ENCODE data around the gene DACH2.
A peak's percentile ranks its signal among the peaks of the same experiment; 100 is the strongest.

DACH2 gene

DNA sequence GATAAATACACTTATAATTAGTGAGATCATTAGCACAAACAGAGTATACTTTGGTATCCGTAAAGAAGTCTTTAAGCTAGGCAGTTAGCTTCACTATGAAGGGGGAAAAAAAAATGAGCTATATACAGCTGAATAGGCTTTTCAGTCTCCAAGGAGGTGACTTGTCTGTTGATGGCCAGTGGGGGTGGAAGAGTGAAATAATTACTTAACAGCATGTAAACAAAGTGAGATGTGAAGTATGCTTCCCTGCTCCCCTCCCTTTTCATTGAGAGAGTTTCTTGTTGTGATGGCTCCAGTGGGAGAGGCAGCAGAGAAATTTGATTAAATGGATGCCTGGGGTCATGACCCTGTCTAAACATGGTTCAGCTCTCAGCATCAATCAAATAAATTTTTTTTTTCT, 180.9 kb downstream of the DACH2 start:
- no peak for DNase-seq

DNA sequence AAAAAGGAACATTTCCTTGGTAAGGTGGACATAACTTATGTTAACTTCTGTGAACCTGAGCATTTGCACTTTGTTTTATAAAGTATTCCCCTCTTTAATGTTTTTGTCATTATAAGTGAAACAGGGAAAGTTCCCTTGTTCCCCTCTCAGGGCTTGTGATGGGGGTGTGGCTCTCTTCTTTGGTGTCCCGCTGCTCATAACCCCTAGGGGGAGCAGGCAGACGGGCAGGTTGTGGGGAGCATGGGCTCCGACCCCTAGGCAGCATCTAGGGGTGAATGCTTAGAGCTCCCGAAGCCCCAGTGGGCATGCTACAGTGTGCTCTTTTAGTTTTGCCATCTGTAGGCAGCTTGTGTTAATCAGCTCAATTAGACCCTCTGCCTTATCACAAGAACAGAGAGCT, 200.4 kb downstream of the DACH2 start:
- DNase-seq, result no peak

DNA sequence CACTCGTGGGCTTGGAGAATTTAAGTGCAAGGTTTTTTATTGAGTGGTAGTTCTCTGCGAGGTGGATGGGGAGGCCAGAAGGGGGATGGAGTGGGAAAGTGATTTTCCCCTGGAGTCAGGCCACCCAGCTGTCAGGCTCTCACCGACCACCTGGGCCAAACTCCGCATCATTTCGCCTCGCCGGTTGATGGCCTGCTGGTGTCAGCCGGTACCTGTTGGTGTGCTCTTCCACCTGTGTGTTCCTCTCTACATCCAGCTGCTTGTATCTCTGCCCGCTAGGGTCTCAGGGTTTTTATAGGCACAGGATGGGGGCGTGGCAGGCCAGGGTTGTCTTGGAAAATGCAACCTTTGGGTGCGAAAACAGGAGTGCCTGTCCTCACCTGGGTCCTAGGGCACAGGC, 200.9 kb downstream of the DACH2 start:
- no peak for DNase-seq

DNA sequence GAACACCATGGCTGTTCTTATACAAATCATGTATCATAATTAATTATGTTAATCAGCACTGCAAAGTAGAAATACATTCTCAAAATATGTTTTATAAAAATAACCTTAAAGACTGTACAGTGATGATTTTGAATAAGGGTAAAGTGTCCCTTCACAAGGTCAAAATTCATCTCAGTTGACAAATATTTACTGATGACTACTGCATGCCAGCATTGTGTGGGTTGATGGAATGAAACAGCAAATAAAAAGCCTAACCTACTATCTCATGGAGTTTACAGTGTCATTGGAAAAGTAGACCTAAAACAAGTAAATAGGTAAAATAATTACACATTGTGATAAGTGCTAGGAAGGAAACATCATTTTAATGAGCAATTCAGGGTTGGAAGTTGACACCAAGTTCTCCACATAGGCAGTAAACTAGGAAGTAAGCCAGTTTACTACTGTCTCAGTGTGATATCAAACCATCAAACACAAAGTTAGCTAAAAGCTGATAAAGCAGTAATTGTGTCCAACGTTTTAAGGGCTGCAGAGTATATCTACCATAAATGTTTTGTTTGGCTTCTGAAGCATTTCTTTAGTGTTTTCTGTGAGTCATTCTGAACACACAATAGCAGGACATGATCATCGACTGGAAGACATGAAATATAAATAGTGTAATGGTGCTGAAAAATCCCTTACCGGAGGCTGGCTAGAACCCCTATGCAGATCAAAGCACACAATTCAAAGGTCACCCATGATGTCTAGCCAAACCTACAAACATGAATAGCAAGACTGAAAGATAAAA, 221.8 kb downstream of the DACH2 start:
- DNase-seq, result no peak

DNA sequence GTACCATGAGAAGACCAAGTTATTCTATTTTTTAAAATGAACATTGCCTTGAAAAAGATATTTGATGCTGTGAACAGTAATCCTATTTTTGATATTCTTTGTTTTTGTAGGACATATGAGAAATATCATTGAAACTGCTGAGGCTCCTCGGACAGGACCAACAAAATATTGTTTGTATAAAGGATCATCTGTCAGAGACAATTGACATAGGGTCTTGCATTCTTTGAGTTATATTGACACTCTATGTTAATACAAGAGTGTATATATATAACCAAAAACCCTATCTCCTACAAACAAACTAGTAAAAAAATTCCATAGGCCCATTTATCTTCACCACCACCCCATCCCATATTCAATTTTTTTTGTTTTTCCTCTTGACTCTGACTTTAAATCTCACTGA, 222.7 kb downstream of the DACH2 start:
- DNase-seq, result no peak

DNA sequence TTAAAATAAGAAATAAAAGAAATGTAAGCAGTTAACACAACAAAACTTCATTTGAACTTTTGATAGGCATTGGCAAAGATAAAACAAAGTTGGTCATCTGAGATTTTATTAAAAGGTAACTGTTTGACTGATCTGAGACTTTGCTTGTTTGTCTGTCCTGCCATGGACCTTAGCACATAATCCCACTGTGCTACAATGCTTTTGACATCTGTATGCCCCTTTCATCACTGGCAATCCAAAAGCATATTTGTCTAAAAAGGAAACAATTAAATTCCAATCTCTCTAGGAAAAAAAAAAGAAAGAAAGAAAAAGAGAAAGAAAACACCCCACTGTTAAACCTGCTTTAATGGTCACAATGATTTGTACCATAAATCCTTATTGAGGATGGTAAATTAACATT, 231.0 kb downstream of the DACH2 start:
- no peak for DNase-seq

DNA sequence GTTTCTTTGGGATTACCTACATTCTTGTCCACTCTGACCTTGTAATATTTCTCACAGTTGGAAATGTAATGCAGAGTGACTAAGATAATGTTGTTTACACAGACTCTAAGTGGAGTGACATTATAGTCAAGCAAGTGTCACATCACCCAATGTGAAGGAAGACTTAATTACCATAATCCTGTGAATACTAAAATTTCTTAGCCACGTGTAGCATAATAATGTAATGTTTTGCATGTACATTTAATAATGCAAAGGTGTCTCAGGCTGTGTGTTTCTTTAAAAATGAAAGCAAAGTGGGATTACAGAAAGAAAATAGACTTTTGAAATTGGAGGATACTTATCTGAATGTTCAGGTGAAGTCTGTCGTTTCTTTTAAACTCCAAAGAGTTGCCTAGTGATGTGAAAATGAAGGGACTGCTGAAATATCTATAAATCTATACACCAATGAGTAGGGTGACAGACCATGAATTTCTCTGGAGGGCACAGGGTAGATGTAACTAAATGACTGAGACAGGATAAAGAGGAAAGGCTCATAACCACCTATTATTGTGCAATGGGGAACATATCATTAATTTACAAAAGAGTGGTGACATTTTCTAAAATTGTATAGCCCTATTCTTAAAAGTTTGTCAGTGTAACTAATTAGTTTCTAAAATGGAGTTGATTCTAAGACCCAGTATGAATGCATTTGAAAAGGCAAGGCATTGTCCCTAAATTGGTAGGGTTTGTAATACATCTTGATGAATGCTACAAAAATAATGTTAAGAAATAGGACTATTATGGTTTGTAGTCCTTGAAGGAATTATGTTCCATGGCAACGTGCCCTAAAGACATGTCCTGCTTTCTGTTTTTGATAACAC, 235.7 kb downstream of the DACH2 start:
- DNase-seq, result no peak

DNA sequence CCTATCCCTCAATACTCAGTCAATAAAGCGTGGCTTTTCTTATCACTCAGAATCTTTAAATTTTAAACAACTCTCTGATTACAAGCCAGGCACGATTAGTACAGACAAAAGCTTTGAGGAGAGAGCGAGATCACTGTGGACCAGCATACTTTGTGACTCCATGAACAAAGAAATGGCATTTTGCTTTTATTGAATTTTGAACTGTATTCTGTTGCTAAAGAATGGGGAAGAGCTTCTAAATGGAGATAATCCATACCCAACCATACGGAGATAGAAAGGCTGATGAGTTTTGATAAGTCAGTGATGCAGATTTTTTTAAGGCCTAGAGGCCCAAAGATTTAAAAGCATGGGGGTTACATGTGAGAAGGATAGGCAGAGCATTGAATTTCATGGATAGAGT, 259.1 kb downstream of the DACH2 start:
- no peak for DNase-seq

DNA sequence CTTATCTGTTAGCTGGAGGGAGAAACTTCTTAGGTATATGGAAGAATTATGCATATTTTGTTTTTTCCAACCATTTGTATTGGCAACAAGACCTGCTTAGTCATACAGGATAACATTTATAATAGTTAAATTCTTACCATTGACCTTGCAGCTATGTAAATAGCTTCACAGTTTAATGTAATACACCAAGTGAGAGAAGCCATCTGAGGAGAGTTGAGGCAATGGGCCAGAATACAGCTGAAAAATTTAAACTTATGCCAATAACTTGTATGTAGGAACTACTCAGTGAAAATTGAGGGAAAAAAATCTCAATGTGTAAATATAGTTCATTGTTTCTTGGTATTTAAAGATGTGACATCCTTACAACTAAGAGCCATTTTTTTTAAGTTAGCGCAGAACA, 273.5 kb downstream of the DACH2 start:
- DNase-seq, result no peak

DNA sequence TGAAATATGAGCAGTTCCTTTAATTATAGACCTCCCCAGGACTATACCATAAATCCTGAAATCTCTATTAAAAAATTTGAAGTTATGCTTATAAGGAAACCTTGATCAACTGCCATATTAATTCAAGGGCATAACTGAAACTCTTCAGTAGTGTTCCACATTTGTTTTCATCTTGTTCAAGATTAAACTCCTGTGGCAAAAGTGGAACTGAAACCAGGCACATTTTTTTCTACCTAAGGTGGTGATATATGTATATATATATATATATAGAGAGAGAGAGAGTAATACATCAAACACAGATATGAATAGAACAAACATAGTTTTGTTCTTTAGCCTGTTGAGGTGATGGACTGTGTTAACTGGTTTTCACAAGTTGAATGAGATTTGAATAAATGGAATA, 287.9 kb downstream of the DACH2 start:
- DNase-seq, result no peak

DNA sequence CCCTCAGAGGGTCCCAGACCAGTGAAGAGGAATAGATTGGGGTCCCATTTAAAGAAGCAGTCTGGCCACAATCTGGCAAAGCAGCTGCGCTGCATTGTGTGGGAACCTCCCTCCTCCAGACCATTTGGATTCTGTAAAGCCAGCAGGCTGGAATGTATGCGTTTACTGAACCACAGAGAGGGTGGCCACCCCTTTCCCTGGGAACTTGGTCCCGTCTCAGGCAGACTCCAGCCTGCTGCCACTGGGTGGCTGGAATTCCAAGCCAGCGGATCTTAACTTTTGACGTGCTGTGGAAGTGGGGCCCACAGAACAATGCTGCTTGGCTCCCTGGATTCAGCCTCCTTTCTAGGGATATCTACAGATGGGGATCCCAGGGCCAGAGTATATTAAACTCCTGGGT, 307.2 kb downstream of the DACH2 start:
- DNase-seq, result no peak

DNA sequence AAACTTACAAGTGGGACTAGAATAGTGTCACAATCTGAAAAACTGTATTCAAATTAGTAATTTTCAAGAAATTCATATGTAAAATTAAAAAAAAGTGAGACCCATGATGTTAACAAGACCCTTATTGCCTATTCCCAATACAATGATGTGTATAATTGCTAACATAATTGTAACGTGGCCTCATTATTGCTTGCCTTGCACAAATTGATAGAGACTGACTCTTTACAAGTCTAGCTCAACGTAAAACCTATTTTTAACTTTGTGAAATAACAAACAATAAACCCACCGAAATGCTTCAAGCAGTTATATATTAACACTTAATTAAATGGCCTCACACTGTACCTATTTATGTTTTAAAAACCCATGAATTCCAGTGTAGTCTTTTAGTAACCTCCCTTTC, 312.5 kb downstream of the DACH2 start:
- DNase-seq, result no peak

DNA sequence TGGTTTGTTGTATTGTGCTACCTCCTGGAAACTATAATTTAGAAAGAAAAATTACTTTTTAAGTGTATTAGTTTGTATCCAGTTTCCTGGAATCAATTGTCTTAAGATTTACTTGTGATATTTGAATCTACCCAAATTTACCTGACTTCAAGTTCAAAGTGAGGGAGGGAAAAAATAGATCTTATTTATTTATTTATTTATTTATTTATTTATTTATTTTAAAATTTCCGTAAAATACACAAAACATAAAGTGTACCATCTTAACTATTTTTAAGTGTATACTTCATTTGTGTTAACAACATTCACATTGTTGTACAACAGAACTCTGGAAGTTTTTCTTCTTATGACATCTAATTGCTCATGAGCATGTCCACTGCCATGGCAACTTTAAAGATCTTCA, 356.0 kb downstream of the DACH2 start:
- no peak for DNase-seq

DNA sequence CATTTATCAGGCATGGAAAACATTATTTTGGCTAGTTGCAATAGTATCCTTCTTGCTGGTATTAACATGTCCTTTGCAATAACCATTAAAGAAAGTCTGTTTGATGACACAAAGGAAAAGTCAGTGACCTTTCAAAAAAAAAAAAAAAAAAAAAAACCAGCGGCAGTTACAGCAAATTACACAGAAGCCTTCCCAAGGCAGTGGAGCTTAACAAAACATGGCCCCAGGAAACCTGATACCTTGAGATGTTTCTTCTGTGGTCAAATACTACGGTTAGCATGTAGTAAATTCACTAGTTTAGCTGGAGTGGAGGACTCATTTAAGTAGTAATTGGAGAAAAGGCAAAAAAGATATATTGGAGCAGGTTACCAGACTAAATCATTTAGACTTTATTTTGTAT, 359.1 kb downstream of the DACH2 start:
- peak; percentile 73 for DNase-seq

DNA sequence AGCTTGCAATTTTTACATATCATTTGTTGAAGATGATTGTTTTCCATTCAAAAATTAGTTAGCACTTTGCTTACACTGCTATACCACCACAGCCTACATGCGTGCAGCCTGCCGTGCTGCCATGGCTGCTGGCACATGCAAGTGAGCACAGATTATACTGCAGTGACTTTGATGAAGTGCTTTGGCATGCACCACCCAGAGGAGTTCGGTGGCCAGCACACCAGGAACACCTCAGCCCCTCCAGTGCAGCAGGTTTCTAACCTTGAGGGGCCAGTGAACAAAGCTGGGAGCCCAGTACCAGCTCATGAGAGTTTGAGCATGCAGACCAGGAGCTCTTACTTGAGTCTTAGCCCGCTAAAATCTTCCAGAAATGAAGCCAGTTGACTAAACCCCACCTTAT, 431.5 kb downstream of the DACH2 start:
- no peak for DNase-seq

DNA sequence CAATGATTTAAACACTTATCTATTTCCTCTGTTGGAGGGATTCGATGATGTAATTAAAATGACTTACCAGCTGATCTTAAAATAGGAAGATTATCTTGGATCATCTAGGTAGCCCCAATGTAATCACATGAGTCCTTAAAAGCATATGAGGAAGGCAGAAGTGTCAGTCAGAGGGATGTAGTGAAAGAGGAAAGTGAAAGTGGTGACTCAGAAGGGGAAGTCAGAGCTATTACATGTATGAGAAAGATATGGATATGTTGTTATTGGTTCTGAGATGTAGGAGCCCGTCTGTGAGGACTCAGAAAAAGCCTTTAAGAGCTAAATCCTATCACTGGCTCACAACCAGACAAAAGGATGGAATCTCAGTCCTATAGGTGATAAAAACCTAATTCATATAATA, 456.4 kb downstream of the DACH2 start:
- no peak for DNase-seq

DNA sequence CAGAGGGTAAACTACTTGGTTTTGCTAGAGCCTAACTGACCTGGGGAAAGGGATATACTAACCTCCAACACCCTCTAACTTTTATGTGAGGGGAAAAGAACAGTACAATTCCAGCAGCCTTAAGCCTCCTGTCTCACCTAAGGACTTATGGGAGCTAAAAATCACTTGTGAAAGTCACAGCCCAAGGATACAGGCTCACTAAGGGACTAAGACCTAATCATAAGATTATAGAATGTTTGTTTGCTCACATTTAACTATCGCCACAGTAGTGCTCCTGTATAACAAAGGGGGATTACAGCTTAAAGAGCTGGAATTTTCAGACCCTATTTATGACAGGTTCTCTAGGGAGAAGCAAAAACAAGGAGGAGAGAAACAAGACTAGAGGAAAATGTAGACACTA, 548.7 kb downstream of the DACH2 start:
- DNase-seq, result no peak

DNA sequence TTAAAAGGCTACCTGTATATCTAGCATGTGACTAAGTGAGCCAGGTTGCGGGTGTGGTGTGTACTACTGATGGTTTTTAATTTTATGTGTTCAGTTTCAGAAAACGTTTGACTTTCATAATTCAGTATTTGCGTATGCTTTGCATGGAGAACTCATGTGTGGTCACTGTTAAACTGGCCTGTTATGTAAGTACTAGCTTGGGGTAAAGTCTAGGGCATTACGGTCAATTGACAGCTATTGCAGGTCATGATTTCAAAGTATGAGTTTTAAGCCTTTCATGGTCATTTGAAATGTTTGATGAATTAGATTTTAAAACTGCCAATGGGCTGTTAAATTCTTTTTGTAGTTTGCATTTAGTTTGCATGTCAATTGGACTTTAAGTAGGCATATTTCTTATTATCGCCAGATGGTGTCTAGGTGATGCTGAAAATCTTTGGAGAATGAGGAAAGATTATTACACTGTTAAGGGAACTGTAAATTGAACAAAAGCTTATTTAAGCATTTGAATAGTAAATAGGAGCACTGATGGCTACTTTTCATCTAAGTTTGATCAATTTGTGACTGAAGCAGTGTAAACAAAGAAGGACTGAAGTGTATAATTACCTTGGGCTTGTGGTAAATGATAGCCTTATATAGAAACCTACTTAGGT, 563.4 kb downstream of the DACH2 start:
- peak; percentile 70 for DNase-seq

DNA sequence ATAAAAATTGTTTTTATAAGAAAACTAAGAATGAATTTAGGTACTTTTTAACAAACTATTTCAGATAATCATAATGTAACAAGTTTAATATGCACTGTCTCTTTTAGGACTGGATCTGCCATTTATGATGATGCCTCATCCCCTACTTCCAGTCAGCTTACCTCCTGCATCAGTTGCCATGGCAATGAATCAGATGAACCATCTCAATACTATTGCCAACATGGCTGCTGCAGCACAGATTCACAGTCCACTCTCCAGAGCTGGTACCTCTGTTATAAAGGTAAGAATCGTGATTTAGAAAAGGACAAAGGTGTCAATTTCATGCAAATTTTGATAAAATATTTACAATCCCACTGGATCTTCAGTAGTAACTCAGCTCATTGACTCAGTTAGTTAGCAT, 566.2 kb downstream of the DACH2 start:
- DNase-seq, result peak; percentile 23

DNA sequence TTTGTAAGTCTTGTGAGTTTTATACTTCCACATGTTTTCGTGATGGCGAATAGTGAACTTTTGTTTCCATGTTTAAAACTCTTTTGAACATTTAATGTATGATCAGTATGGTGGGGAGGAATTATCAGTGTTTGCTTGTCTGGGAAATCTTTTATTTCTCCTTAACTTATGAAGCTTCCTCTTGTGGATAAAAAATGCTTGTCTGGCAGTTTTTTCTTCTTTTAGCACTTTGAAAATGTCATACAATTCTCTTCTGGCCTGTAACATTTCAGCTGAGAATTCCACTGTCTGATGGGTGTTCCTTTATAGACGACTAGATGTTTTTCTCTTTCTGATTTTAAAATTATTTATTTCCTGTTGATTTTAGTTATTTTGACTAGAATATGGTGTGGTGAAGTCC, 576.0 kb downstream of the DACH2 start:
- no peak for DNase-seq

DNA sequence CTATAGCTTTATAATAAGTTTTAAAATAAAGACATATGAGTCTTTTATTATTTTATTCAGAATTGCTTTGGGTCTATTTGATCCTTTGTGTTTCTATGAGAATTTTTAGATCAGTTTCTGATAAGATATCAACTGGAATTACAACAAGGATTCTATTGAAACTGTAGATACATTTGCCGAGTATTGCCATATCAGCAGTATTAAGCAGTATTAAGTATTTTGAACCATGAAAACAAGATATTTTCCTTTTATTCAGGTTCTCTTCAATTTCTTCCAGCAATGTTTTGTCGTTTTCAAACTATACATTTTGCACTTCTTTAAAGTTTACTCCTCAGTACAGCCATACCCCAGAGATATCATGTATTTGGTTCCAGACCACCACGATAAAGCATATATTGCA, 598.8 kb downstream of the DACH2 start:
- no peak for DNase-seq

DNA sequence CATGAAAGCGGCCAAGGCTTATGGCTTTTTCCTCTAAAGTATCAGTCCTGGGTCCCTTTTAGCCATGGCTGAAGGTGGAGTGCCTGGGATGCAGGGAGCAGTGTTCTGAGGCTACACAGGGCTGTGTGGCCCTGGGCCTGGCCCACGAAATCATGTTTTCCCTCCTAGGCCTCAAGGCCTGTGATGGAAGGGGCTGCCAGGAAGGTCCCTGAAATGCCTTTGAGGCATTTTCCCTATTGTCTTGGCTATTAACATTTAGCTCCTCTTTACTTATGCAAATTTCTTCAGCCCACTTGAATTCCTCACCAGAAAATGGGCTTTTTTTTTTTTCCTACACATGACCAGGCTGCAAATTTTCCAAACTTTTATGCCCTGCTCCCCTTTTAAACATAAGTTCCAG, 657.0 kb downstream of the DACH2 start:
- no peak for DNase-seq

DNA sequence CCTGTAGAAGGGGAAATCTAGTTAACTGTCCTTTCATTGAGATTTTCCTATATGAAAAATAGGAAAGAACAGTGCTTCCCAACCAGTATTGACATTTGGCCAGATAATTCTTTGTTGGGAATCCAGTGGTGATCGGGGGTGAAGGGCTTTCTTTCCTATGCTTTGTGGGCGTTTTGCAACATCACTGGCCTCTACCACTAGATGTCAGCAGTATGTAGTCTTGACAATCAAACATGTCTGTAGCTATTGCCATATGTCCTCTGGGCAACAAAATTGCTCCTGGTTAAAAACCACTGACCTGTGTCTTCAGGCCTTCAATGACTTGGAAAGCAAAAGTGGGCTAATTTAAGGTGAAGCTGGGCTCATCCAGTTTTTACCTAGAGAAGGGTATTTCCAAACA, 658.5 kb downstream of the DACH2 start:
- peak; percentile 46 for DNase-seq

DNA sequence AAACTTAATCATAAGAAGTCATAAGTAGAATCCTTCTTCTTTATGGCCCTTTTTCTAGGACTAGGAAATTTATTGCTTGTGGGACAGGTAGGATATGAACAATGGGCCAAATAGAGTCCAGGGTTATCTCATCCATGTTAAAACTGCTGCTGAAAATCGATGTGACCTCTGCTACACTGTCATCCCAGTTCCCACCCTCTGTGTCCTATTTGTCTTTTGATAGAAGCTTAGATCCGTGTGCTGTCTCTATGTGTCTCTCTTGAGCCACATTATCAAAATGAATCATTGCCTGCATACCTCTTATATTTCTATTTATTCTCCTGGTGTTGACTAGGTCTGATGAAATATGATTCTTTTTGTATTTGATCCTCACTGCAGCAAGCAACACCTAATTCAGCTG, 661.4 kb downstream of the DACH2 start:
- DNase-seq, result peak; percentile 69
